Ishikawa (cell line): ENCODE results near the gene HS3ST2.

Experiments
- CEBPB ChIP-seq: IDR thresholded peaks from 2 replicates; pipeline ENCODE4 v1.6.1; 2012
- CREB1 ChIP-seq: IDR thresholded peaks from 2 replicates; pipeline ENCODE4 v1.6.1; 2012; ENCODE audit warnings: low read depth
- EGR1 ChIP-seq: IDR thresholded peaks from 2 replicates; pipeline ENCODE4 v1.6.1; 2012
- EP300 ChIP-seq: IDR thresholded peaks from 2 replicates; pipeline ENCODE4 v1.6.1; 2012; ENCODE audit warnings: borderline replicate concordance
- FOXM1 ChIP-seq: IDR thresholded peaks from 2 replicates; pipeline ENCODE4 v1.6.1; 2012; ENCODE audit warnings: low read depth, borderline replicate concordance
- MAX ChIP-seq: IDR thresholded peaks from 2 replicates; pipeline ENCODE4 v1.6.1; 2012
- NFIC ChIP-seq: IDR thresholded peaks from 2 replicates; pipeline ENCODE4 v1.6.1; 2012
- RAD21 ChIP-seq: IDR thresholded peaks from 2 replicates; pipeline ENCODE4 v1.6.1; 2012; ENCODE audit warnings: low read depth
- REST ChIP-seq: IDR thresholded peaks from 2 replicates; pipeline ENCODE4 v1.6.1; 2012; ENCODE audit warnings: low read depth, mild to moderate bottlenecking
- TAF1 ChIP-seq: IDR thresholded peaks from 2 replicates; pipeline ENCODE4 v1.6.1; 2012; ENCODE audit warnings: low read depth, mild to moderate bottlenecking
- TCF12 ChIP-seq: IDR thresholded peaks from 2 replicates; pipeline ENCODE4 v1.6.1; 2012; ENCODE audit warnings: low read depth
- TEAD4 ChIP-seq: IDR thresholded peaks from 2 replicates; pipeline ENCODE4 v1.6.1; 2012
- USF1 ChIP-seq: IDR thresholded peaks from 2 replicates; pipeline ENCODE4 v1.6.1; 2012
- YY1 ChIP-seq: IDR thresholded peaks from 2 replicates; pipeline ENCODE4 v1.6.1; 2012; ENCODE audit warnings: low read depth
- ZBTB7A ChIP-seq: IDR thresholded peaks from 2 replicates; pipeline ENCODE4 v1.6.1; 2012; ENCODE audit warnings: low read depth

The HS3ST2 gene

GRCh38 chr16:22948603-22949368 lies 134.8 kb downstream of the HS3ST2 start:
- TF ChIP-seq YY1 (no peak), USF1 (peak; percentile 48), MAX (peak; percentile 97), RAD21 (peak; percentile 75)

GRCh38 chr16:22955461-22956070 lies 141.6 kb downstream of the HS3ST2 start:
- no peak for TF ChIP-seq USF1
- no peak for TF ChIP-seq FOXM1
- TF ChIP-seq EGR1, result no peak
- no peak for TF ChIP-seq TEAD4
- TF ChIP-seq NFIC, result no peak
- TF ChIP-seq TCF12, result no peak
- TF ChIP-seq EP300, result no peak
- TF ChIP-seq REST, result no peak
- TF ChIP-seq YY1, result no peak
- TF ChIP-seq CREB1, result no peak
- no peak for TF ChIP-seq ZBTB7A
- TF ChIP-seq CEBPB, result no peak
- no peak for TF ChIP-seq TAF1
- no peak for TF ChIP-seq MAX

GRCh38 chr16:22961206-22961605 lies 147.2 kb downstream of the HS3ST2 start:
- no peak for TF ChIP-seq YY1
- TF ChIP-seq EP300, result no peak
- TF ChIP-seq FOXM1, result no peak
- no peak for TF ChIP-seq CEBPB
- TF ChIP-seq TEAD4, result no peak
- TF ChIP-seq ZBTB7A, result no peak
- no peak for TF ChIP-seq NFIC
- no peak for TF ChIP-seq RAD21
- no peak for TF ChIP-seq MAX
- TF ChIP-seq EGR1, result no peak
- no peak for TF ChIP-seq USF1
- no peak for TF ChIP-seq TAF1
- no peak for TF ChIP-seq TCF12
- no peak for TF ChIP-seq REST
- TF ChIP-seq CREB1, result no peak

- TF ChIP-seq REST (no peak), CREB1 (no peak), USF1 (no peak), TAF1 (no peak), ZBTB7A (no peak), CEBPB (no peak), EGR1 (no peak), MAX (no peak), NFIC (no peak), RAD21 (no peak), EP300 (no peak), YY1 (no peak)
These were observed 148.9 kb downstream of the HS3ST2 start for GRCh38 chr16:22962905-22963304.
